HG03064 (cell line): Measurements from ENCODE around the gene USP26.
"Not testable (repeated sequence)": the region's sequence is repeated elsewhere in the genome, so short reads cannot be mapped to it uniquely, and the experiment has no call there.

Experiments used
- ATAC-seq: cut with Tn5 transposase; IDR thresholded peaks from one replicate; pipeline ENCODE4 v1.9.1; 2021; ENCODE audit warnings: low read depth; ENCODE audit not compliant: unreplicated experiment

USP26 gene

GRCh38 chrX:133097031-133097430, at the start of gene USP26:
Gene USP26 (minus strand): TSS chrX:133097109. CDS start chrX:133028220, 68,889 bp downstream.
- ATAC-seq = no peak

GRCh38 chrX:133134282-133134681, 37.4 kb upstream of the USP26 start:
- ATAC-seq = no peak

GRCh38 chrX:133120406-133120805, 23.5 kb upstream of the USP26 start:
- ATAC-seq = no peak

GRCh38 chrX:133094098-133094731, 2.7 kb downstream of the USP26 start:
- ATAC-seq = no peak

- ATAC-seq = no peak
Measured at GRCh38 chrX:133090236-133090809, 6.6 kb downstream of the USP26 start.

- no peak for ATAC-seq
Measured at GRCh38 chrX:133089411-133089810, 7.5 kb downstream of the USP26 start.

GRCh38 chrX:133085785-133086184, 11.1 kb downstream of the USP26 start:
- no peak for ATAC-seq

- not testable (repeated sequence) for ATAC-seq
Measured at GRCh38 chrX:133085056-133085455, 11.9 kb downstream of the USP26 start.

GRCh38 chrX:133083899-133084298, 13.0 kb downstream of the USP26 start:
- ATAC-seq = no peak

- no peak for ATAC-seq
Measured at GRCh38 chrX:133081990-133082389, 14.9 kb downstream of the USP26 start.

- ATAC-seq = not testable (repeated sequence)
Measured at GRCh38 chrX:133077856-133078255, 19.1 kb downstream of the USP26 start.

GRCh38 chrX:133072566-133072965, 24.3 kb downstream of the USP26 start:
- ATAC-seq = no peak

GRCh38 chrX:133068461-133068860, 28.4 kb downstream of the USP26 start:
- no peak for ATAC-seq

- ATAC-seq = no peak
Measured at GRCh38 chrX:133056341-133056740, 40.6 kb downstream of the USP26 start.

- ATAC-seq = no peak
Measured at GRCh38 chrX:133054761-133055405, 42.0 kb downstream of the USP26 start.

- ATAC-seq = no peak
Measured at GRCh38 chrX:133053861-133054598, 42.9 kb downstream of the USP26 start.

- ATAC-seq = no peak
Measured at GRCh38 chrX:133048751-133049150, 48.2 kb downstream of the USP26 start.

GRCh38 chrX:133046601-133047000, 50.3 kb downstream of the USP26 start:
- ATAC-seq = no peak

- ATAC-seq = no peak
Measured at GRCh38 chrX:133045986-133046385, 50.9 kb downstream of the USP26 start.

GRCh38 chrX:133044145-133044786, 52.6 kb downstream of the USP26 start:
- not testable (repeated sequence) for ATAC-seq

- no peak for ATAC-seq
Measured at GRCh38 chrX:133042260-133042659, 54.6 kb downstream of the USP26 start.
